Prostate gland (tissue), 2 donors: Measurements from ENCODE around the gene SCIN.

Experiments used
- CTCF ChIP-seq, 4 experiments: fragments of 200-600 bp in 2 of 4; fragments of 450-650 bp in 2 of 4; sonication (generic) in 2 of 4; IDR thresholded peaks; 1 replicate in 3 of 4; 2 replicates in 1 of 4; pipeline ENCODE4 v1.5.1; 2016 to 2019; ENCODE audit warnings: antibody characterized with exemption in 4 of 4, mild to moderate bottlenecking in 2 of 4, moderate library complexity in 2 of 4
- POLR2A ChIP-seq: fragments of 450-650 bp; IDR thresholded peaks from one replicate; pipeline ENCODE4 v1.6.1; 2016; ENCODE audit warnings: antibody characterized with exemption, mild to moderate bottlenecking
- POLR2AphosphoS5 ChIP-seq: sonication (generic); formaldehyde crosslinking; IDR thresholded peaks from one replicate; pipeline ENCODE4 v1.6.1; 2017; ENCODE audit warnings: antibody characterized with exemption

GRCh38 chr7:12630513-12630819 is 59.9 kb downstream of the SCIN start:
- no peak for TF ChIP-seq CTCF (IDR thresholded peaks at IDR 0.05)
- no peak for TF ChIP-seq POLR2AphosphoS5
- TF ChIP-seq POLR2A: no peak
